NT2/D1 (cell line): ENCODE measurements around the gene YPEL1.
"Not testable (repeated sequence)": the region's sequence is repeated elsewhere in the genome, so short reads cannot be mapped to it uniquely, and the experiment has no call there.

Source experiments
- DNase-seq: peaks from one replicate; pipeline ENCODE4 v3.0.0-alpha.2; 2011; ENCODE audit warnings: low read depth, low spot score
- H3K27me3 ChIP-seq: 2 replicates; pipeline ENCODE4 v1.6.0; 2011; ENCODE audit warnings: mild to moderate bottlenecking; ENCODE audit not compliant: insufficient read length, insufficient read depth
- H3K36me3 ChIP-seq: 2 replicates; pipeline ENCODE4 v1.6.1; 2011; ENCODE audit warnings: mild to moderate bottlenecking, low read length, mixed read lengths; ENCODE audit not compliant: insufficient read depth, insufficient read length
- H3K4me1 ChIP-seq: 2 replicates; pipeline ENCODE4 v1.5.1; 2011; ENCODE audit not compliant: insufficient read depth, insufficient read length
- H3K4me3 ChIP-seq: 2 replicates; pipeline ENCODE4 v1.5.1; 2011; ENCODE audit warnings: low read depth; ENCODE audit not compliant: insufficient read length
- H3K9ac ChIP-seq: 2 replicates; pipeline ENCODE4 v1.6.0; 2011; ENCODE audit warnings: low read depth; ENCODE audit not compliant: insufficient read length
- H3K9me3 ChIP-seq: 2 replicates; pipeline ENCODE4 v1.5.1; 2011; ENCODE audit warnings: mild to moderate bottlenecking, low read length; ENCODE audit not compliant: insufficient read depth
- SUZ12 ChIP-seq: IDR thresholded peaks from 2 replicates; pipeline ENCODE4 v1.6.1; 2011; ENCODE audit not compliant: insufficient read length, insufficient read depth; ENCODE audit errors: extremely low read depth
- YY1 ChIP-seq: IDR thresholded peaks from 2 replicates; pipeline ENCODE4 v1.6.1; 2011; ENCODE audit not compliant: insufficient read length, insufficient read depth
- ZNF274 ChIP-seq: IDR thresholded peaks from 2 replicates; pipeline ENCODE4 v1.6.1; 2011; ENCODE audit warnings: mild to moderate bottlenecking, low read depth, low read length

YPEL1 gene

GRCh38 chr22:21736084-21736642 is 569 bp upstream of the YPEL1 start:
- Histone ChIP-seq H3K9me3 (no peaks in the 10 kb centered on the region), H3K4me3 (peak overlapping the region; percentile 43), H3K36me3 (no peaks in the 10 kb centered on the region), H3K27me3 (peaks cover 43% of the 10 kb centered on the region), H3K4me1 (no peaks in the 10 kb centered on the region), H3K9ac (peak overlapping the region; percentile 72)
- DNase-seq = no peak
- TF ChIP-seq YY1 (no peak), ZNF274 (no peak), SUZ12 (no peak)

- peaks cover 43% of the 10 kb centered on the region for H3K27me3 ChIP-seq
- H3K9me3 ChIP-seq = no peaks in the 10 kb centered on the region
- TF ChIP-seq SUZ12 = no peak
- TF ChIP-seq ZNF274 = no peak
- TF ChIP-seq YY1 = no peak
- H3K4me3 ChIP-seq = peak overlapping the region; percentile 27
- no peak for DNase-seq
- peaks cover 3% of the 10 kb centered on the region for H3K4me1 ChIP-seq
- no peaks in the 10 kb centered on the region for H3K36me3 ChIP-seq
- H3K9ac ChIP-seq = no peak overlapping the region
Measured at GRCh38 chr22:21734540-21735199, 924 bp downstream of the YPEL1 start.

- no peak for DNase-seq
- no peak overlapping the region for H3K9ac ChIP-seq
- TF ChIP-seq YY1 (no peak), SUZ12 (no peak), ZNF274 (no peak)
- H3K27me3 ChIP-seq = peaks cover 25% of the 10 kb centered on the region
- H3K9me3 ChIP-seq = no peaks in the 10 kb centered on the region
- H3K4me1 ChIP-seq = peaks cover 5% of the 10 kb centered on the region
- no peaks in the 10 kb centered on the region for H3K36me3 ChIP-seq
- H3K4me3 ChIP-seq = no peak overlapping the region
Measured at GRCh38 chr22:21731503-21731902, 4.1 kb downstream of the YPEL1 start.

- H3K9ac ChIP-seq = no peak overlapping the region
- no peak for DNase-seq
- H3K4me1 ChIP-seq = peaks cover 9% of the 10 kb centered on the region
- H3K27me3 ChIP-seq = peaks cover 20% of the 10 kb centered on the region
- H3K9me3 ChIP-seq = no peaks in the 10 kb centered on the region
- TF ChIP-seq SUZ12 = no peak
- no peak for TF ChIP-seq YY1
- no peak overlapping the region for H3K4me3 ChIP-seq
- no peaks in the 10 kb centered on the region for H3K36me3 ChIP-seq
Measured at GRCh38 chr22:21730535-21731308, 4.9 kb downstream of the YPEL1 start.

GRCh38 chr22:21729184-21729583 is 6.4 kb downstream of the YPEL1 start:
- not testable (repeated sequence) for H3K9me3 ChIP-seq, H3K27me3 ChIP-seq, H3K4me3 ChIP-seq, H3K4me1 ChIP-seq, DNase-seq, H3K9ac ChIP-seq, H3K36me3 ChIP-seq

- DNase-seq = no peak
- no peak overlapping the region for H3K9ac ChIP-seq
- peaks cover 9% of the 10 kb centered on the region for H3K4me1 ChIP-seq
Measured at GRCh38 chr22:21728270-21728669, 7.3 kb downstream of the YPEL1 start.

GRCh38 chr22:21727768-21728167 is 7.8 kb downstream of the YPEL1 start:
- Histone ChIP-seq H3K9ac (no peak overlapping the region), H3K36me3 (no peaks in the 10 kb centered on the region), H3K9me3 (no peaks in the 10 kb centered on the region), H3K27me3 (no peaks in the 10 kb centered on the region), H3K4me1 (peaks cover 9% of the 10 kb centered on the region), H3K4me3 (no peak overlapping the region)
- DNase-seq = no peak
- TF ChIP-seq SUZ12 (no peak), YY1 (no peak)

More at GRCh38 chr22:21728270-21728669, 7.3 kb downstream of the YPEL1 start:
- H3K9me3 ChIP-seq = no peaks in the 10 kb centered on the region
- H3K36me3 ChIP-seq = no peaks in the 10 kb centered on the region
- TF ChIP-seq YY1 (no peak), SUZ12 (no peak)
- H3K27me3 ChIP-seq = peaks cover under 1% of the 10 kb centered on the region
- no peak overlapping the region for H3K4me3 ChIP-seq
